COLO668 (cell line): ENCODE measurements around the gene IGF2.

ENCODE experiments used
- DNase-seq: peaks from one replicate; lab custom pipeline; 2025; ENCODE audit not compliant: unreplicated experiment; lab: John Stamatoyannopoulos, UW

IGF2 gene

DNA sequence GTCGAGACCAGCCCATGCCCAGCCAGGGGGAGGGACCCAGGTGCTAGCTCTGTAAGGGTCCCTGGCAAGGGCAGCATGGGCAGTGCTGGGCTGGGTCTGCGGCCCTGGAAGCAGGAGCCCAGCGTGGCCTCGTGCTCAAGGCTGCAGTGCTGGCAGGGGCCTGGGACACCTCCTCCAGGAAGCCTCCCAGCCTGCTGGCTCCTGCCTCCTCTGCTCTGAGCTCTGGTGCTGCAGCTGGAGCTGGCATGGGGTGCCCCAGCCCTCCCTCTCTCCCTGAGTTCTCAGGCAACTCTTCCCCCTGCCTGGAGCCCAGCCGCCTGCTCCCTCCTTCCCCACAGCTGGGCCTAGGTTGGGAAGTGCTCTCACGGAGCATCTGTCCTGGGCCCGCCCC lies 15.0 kb upstream of the IGF2 start:
- no peak for DNase-seq

DNA sequence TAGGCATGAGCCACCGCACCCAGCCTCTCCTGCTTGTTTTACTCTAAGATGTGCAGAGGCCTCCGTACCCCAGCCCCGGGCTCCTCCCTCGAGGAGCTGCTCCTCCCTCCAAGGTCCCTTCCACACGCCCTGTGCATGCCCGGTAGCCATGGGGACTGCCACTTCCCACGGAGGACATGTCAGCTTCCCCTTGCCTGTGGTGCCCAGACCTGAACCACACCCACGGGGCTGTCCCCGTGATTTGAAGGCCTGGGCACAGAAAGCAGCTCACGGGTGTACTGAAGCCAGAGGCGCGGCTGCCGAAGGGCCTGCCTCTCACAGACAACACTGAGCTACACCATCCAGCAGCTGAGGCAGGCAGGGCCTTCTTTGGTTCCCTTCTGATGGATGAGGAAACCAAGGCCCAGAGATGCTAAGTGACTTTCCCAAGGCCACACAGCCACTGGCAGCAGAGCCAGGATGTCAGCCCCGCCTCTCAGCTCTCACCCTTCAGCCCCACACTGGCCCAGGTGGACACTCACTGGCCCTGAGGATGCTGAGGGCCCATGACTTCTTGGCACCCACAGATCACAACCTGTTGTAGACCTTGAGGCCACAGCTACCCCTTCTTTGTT lies 14.5 kb upstream of the IGF2 start:
- no peak for DNase-seq

DNA sequence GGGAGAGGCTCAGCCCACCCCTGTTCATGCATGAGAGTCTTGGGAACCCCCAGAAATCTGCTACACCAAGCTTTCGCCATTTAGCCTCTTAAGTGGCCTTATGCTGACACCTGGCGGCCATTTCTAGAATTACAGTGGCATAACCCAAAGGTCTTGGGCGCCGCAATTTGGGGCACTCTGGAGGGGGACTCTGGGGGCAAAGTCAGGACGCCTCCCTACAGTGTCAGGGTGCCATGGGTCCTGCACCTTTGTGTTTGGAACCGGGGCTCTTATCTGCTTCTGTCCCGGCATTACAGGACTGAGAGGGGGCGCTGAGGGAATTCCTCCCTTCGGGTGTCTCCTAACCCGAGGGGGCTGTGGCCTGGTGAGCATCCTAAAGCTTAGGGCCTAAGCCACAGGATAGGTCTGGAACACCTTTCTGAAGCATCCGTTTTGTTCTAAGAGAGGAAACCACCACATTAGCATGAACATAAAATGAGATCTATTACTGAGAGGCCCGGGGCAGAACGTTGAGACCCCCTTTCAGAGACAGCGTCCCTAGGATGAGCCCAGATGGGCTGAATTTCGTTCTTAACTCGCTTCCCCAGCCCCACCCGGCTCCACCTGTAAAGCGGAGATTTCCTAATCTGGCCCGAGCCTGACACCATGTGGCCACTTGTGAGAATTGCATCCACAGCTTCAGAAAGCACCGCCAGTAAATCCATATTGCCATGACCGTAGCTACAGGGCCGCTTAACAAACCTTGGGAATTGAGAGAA lies 12.5 kb upstream of the IGF2 start:
- peak; percentile 38 for DNase-seq

DNA sequence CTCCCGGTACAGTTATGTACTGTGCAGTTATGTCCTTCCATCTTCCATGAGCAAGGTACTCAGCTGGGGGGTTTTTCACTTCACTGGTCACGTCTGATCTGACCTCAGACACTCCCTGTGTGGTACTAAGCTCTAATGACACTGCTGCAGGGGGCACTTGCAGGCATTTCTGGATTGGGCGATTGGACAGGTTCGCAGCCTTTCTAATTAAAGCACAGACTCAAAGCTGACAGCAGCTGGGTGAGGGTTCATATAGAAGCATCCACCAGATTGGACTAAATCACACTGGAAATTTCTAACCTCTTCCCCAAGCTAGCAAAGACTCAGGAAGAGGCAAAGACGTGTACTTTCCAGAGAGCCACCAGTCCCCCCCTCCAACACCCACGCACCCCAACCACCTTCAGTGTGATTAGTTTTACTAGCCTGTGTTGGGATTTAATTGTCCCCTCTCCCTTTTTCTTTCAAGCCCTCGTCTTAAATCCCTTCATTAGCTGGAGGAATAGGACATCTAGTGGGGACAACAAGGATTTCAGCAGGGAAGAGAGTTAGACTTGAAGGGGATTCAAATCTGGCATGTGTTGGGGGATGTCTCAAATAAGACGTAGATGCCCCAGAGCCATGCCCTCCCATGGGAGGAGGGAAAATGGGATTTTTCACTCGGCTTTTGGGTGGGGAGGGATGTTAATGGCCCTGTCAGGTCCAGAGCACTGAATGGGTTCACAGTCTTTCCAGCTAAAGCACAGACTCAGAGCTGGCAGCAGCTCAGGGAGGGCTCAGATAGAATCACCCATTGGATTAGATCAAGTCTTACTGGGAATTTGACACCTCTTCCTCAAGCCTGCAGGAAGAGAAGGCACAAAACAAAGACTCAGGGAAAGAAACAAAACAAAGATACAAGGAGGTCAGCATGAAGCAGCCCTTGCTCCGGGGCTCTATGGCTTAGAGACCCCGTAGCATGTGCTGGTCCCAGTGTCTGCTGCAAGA lies 11.0 kb upstream of the IGF2 start:
- DNase-seq = no peak

DNA sequence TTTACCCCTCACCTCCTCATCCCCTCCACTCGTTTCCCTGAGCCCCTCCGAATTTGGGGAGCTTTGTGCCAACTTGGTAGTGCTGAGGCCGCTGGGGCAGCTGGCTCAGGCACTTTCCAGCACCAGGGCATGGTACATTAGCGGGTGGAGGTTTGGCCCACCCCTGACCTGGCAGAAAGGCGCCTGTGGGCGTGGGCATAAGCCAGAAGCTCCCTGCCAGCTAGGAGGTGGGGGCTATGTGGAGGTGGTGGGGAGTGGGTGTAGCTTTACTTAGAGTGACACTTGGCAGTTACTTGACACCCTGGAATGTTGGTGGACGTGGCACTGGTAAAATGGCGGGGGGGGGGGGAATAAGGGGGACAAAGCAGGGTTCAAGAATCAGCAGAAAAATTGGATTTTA lies 10.3 kb upstream of the IGF2 start:
- no peak for DNase-seq

DNA sequence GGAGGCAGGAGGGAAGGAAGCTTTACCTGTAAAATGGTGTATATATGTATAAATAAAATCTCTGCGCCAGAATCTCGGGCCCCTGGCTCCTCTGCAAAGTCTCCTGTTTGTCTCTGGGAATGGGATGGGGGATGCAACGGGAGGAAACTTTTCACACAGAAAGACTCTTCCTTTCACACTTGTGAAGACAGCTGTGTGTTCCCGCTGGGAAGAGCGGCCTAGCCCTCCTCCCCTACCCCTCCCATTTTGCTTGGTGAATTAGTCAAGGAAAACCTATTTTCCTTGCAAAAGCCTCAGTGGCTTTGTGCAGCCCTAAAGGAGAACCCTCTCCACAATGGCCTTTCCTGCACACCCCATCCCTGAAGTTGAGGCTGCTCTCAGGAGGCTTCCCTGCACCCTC lies 9.4 kb upstream of the IGF2 start:
- no peak for DNase-seq

DNA sequence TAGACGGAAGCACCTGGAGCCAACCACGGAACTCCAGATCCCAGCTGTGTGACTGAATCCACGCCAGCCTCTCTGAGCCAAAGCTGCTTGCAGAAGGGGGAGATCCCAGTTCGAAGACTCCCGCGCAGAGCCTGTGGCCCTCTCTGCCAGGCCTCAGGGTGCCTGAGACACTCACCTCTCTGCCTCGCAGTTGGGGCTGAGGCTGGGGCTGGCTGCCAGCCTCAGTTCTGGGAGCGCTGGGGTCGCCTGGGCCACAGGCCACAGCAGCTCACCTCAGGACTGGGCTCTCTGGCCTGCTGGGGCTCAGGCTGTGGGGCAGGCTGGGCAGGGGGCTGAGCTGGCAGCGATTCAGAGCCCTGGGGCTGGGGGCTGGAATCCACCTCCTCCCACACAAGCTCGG lies 8.2 kb upstream of the IGF2 start:
- no peak for DNase-seq

DNA sequence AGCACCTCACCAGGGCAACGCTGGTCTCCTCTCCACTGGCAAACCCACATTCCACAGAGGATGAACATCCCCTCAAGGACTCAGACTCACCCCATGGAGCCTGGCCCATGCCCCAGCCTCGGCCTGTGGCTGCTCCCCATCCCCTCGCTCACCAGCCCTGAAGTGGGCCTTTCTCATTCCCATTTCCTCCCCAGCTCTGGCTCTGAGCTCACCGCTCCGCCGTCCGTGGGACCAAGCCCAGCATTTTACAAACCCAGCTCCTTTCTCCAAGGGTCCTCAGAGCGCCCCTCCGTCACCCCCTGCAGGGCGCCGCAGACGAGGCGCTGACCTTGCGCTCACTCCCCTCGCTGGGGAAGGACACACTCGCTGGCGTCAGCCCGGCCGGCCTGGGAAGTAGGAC lies 6.9 kb upstream of the IGF2 start:
- DNase-seq = no peak

DNA sequence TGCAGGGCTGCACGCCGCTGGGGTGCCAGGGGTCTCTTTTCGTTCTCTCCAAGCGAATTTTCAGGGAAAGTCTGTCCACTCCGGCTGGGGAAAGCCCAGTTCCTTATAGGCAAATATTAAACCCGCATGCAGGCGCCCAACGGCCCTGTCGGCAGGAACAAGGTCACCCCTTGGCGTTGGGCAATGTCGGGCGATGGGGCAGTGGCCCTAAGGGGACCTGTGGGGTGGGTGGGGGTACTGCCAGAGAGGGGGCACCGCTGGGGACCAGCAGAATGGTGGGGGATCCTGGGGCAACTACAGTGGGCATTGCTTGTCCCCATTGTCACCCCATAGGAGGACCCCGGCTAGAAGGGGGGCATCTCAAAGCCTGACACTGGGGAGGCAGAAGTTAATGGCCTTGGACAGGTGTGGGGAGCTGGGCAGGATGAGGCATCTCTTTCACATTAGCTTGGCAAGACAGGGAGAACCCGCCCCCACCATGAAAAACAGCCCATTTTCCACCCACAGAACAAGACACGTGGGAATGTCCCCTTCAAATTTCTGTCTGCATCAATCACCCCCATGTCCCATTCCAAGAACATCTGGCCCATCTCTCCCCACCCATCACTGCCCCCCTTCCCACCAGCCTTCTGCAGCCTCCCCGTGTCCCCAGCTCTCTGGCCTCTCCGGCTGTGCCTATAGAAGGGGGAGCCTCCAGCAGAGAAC lies 5.5 kb upstream of the IGF2 start:
- no peak for DNase-seq

DNA sequence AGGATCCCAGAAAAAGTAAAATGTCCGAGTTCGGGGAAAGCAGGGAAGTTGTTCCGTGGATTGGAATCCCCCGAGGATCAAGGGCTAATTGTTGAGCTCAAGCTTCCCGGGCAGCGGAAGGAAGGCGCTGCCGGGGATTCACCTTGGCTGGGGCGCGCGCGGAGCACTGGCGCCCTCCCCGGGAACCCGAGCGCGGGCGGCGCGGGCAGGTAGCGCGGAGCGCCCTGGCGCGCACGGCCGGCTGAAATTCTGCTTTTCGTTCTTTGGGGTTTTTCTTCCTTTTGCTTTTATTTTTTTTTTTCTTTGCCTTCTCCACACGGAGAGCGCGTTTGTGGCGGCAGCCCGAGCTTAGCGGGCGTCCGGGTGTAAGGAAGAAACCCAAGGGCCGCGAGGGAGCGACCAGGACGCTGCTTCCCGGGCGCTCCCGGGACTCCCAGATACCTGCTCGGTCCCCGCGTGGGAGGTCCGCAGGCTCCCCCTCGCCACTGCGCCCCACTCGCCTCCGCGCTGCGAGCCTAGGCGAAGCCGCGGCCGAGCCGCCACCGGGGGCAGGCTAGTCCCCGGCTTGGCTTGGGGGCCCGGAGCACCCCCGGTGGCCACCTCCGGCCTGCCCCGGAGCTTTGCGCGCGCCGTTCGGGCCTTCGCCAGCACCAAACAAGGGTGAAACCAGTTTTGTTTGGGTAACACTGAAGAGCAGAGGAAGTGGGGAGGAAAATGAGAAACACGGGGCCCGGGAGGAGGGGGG lies 4.8 kb upstream of the IGF2 start:
- peak; percentile 4 for DNase-seq

DNA sequence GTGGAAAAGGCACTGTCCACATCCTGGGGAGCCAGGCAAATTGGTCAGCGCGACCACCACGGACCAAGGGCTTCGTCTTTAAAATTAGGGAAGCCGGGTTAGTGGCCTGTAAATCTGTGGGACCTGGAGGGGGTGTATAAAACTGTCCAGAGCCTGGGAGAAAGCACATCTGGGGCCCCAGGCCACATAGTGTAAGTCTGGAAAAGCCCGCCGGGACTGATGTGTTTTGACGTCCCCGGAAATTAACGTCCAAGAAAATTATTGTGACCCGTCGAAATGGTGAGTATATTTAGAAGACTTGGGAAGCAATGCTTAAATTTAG lies 4.2 kb upstream of the IGF2 start:
- DNase-seq = no peak

DNA sequence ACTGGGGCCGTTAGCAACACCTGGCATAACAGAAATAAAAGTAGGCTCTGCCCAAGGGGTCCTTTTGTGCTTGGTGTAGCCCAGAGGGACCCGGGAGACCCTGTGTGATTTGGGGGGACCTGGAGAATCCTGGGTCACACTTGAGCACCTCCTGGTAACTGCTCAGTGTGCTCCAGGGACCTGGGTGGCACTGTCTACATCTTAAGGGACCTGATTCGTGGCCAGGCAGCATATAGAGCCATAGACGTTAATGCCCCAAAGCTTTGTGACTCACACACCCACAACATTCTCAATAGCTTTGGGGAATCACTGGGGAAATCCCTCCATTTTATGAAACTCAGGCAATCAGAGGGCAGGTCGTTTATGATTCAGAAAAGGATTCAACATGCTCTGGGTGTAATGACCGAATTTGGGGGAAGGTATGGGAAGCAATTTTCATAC lies 3.6 kb upstream of the IGF2 start:
- no peak for DNase-seq

DNA sequence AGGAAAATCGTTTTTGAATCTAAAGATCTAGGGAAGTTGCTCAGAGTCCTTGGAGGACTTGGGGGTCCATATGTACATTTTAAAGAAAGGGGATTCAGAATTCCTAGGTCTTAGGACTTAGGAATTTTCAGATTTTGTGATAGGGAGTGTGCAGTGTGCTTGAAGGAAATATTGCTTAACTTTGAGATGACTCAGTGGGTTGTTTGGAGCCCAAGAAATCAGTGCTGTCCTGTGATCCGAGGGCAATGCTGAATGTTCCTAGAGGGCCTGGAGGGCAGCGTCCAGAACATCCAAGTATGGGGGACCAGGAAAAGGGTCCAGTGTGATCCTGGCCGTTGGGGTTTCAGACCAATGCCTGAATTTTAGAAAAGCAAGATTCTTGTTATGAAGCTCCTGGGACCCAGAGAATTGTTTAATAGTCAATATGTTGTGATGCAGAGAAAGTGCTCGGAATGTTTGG lies 3.1 kb upstream of the IGF2 start:
- no peak for DNase-seq

DNA sequence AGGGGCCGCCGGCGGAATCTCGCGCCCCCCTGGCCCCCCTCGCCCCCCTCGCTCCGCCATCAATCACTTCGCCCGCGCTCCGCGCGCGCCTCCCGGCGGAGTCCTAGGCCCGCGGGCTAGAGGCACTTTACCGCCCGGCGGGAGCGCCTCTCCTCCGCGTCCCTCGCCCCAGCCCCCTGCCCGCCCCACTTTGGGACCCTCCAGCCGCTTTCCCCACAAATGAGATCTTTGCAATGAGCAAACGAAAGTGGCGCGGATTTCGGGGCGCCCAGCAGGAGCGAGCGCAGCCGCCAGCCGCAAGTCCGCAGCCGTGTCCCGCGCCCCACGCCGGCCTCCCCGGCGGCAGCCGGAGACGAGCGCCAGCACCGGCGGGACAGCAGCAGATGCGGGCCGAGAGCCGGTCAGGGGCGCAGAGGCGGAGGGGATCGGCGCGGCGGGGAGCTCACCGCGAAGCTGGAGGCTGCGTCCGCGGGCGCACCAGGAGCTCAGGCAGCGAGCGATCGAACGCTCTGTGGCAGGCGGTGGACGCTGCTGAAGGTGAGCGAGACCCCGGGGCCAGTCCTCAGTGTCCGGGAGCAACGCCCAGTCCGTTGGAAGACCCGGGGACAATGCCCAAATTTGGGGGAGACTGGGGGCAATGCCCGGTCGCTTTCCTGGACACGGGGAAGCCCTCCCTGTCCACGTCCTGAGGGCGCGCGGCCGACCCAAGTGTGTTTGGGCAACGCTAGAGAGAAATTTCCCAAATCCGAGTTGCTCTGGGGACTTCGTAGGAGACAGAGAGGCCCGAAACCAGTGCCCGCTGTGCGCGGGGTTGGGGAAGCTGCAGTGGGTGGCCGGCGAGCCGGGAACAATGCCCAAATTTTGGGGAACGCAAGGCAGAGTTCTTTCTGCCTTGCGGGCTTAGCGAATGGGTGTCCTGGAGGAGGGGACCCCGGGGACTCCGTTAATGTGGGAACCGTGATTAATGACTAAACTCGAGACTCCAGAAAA lies 1.5 kb upstream of the IGF2 start:
- no peak for DNase-seq

DNA sequence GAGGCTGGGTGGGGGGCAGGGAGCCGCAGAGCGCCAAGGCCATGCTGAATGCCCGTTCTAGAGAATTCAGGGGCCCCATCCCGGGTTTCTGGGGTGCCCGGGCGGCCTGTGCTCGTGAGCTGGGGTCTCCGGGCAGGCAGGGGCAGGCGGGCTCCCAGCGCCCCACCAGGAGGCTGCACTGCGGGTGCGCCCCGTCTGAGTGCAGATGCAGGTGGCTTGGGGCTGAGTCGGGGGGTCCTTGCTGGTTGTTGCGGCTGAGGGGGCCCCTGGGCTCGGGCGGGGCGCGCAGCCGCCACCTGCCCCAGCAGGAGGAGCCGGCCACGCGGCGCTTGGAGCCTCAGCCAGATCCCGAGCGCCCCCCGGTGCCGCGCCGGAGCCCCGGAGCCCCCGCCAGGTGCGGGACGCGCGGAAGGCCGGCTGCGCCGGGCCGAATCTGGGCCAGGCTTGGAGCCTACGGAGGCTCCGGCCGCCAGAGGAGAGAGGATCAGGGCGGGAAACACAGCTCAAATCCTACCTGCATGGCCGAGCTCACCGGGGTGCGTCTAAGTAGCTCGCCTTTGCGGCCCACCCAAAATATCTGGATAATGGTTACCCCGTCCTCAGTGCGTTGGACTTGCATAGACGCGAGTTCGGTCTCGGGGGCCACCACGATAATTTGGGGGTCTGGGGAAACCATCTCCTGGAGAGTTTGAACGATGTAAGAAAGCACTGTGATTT lies 590 bp upstream of the IGF2 start:
- DNase-seq = no peak

DNA sequence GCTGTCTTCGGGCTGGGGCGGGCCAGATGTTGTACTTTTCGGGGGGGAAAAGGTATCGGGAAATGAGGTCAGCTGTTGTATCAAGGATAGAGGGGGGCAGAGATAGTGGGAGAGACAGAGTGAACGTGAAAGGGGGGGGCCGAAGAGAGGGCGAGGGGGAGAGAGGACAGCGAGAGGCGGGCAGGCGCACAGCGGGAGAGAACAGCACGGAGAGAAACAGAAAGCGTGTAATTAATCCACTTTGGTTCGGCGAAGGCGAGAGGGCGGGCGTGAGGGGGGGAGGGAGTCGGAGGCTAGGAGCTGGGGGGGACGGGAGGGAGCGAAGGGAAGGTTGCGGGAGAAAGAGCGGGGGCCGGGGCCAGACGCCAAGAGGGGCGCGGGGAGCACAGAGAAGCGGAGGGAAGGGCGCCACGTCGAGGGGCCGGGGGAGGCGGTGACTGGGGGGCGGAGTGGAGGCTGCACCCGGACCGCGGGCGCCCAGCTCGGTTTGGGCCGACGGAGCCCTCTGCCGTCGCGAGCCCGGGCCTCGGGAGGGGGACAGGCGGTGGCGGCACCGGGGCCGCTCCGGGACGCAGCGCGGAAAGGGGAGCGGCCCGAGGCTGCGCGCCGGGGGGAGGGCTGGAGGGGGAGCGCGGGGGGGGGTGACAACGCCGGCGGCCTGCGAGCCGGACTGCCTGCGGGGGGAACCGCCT lies 612 bp downstream of the IGF2 start:
- DNase-seq = no peak

DNA sequence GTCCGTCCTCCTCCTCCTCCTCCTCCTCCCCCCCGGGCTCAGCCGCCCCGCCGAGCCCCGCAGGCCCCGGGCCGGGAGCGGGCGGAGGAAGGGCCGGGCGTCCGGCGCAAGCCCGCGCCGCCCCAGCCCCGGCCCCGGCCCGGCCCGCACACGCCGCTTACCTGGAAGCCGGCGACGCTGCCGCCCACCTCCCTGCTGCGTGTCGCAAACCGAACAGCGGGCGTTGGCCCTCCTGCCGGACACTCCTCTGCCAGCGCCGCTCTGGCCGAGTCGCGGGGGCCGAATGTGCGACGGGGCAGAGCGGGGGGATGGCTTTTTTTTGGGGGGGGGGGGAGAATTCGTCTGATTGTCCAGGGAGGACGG lies 1.1 kb downstream of the IGF2 start:
- DNase-seq = no peak
